Measurements from ENCODE around the gene C11orf68. TPM values are rescaled to one million over a fixed set of nuclear protein-coding genes. Genes with fewer than 3 reads are reported as not detected.

The C11orf68 gene
- total and polyA plus RNA-seq, 10 of the 15 experiments (the other 5 are each of a cell fraction or from before 2014, with no cell fraction given) = 3.0 to 25.4 (median 16.7) TPM

- TF ChIP-seq SKIL (IDR thresholded peaks at IDR 0.05; ENCODE audit: low read depth, poor library complexity, severe bottlenecking) (peak; percentile 68), MAX (IDR thresholded peaks at IDR 0.05; ENCODE audit: low read depth, low read length) (peak; percentile 92), POLR2A (IDR thresholded peaks at IDR 0.05; ENCODE audit: low read depth, low read length) (peak; percentile 83), ZBTB11 (CRISPR knock-in tag; IDR thresholded peaks at IDR 0.05) (no peak), PKNOX1 (IDR thresholded peaks at IDR 0.05) (no peak), ZNF207 (IDR thresholded peaks at IDR 0.05; ENCODE audit: borderline replicate concordance) (peak; percentile 64), ZBTB33 (IDR thresholded peaks at IDR 0.05) (no peak), ETV6 (conservative IDR thresholded peaks at IDR 0.05 in 1 of 2, IDR thresholded peaks at IDR 0.05 in 1 of 2; ENCODE audit: borderline replicate concordance in 1 of 2, low read depth in 1 of 2) (no peak), RB1 (IDR thresholded peaks at IDR 0.05; ENCODE audit: borderline replicate concordance) (peak; percentile 53; the same call in 1 of the 2 replicates), ATF2 (IDR thresholded peaks at IDR 0.05; ENCODE audit: low read length) (no peak), DPF2 (IDR thresholded peaks at IDR 0.05) (no peak; the same call in none of the 2 replicates), BCL11A (IDR thresholded peaks at IDR 0.05; ENCODE audit: low read depth, low read length) (no peak), SP1 (IDR thresholded peaks at IDR 0.05; ENCODE audit: low read depth, low read length) (peak; percentile 90), MLLT1 (IDR thresholded peaks at IDR 0.05) (0 out of 2 replicates have a peak, but pooled peaks have one; percentile 8), ATF3 (IDR thresholded peaks at IDR 0.05; ENCODE audit: borderline replicate concordance, extremely low read depth, low read depth, low read length) (peak; percentile 56; the same call in 1 of the 2 replicates)
Observed at GRCh38 chr11:65873318-65874156, 45.3 kb downstream of the C11orf68 start (continued).

All from GM12878 (cell line).